H1 (cell line): ENCODE results near the gene TNNI2. TPM values are rescaled to one million over a fixed set of nuclear protein-coding genes. Genes with fewer than 3 reads are reported as not detected.

Experiments
- CTCF ChIA-PET: fragments of 300-600 bp; sonication (Branson Sonifier 250); formaldehyde crosslinking; loops from one replicate; lab custom pipeline; 2021; ENCODE audit not compliant: partially characterized antibody; lab: Charles Lee
- POLR2A ChIA-PET: fragments of 300-600 bp; sonication (Branson Sonifier 250); formaldehyde crosslinking; loops from one replicate; lab custom pipeline; 2021; ENCODE audit warnings: inconsistent platforms; ENCODE audit not compliant: partially characterized antibody; lab: Charles Lee
- DNase-seq, 2 experiments: peaks; one replicate each; pipeline versions ENCODE4 v3.0.0 to v3.0.0-alpha.2; 2010 to 2022; ENCODE audit warnings: low spot score in 2 of 2, low read depth in 1 of 2, mixed read lengths in 1 of 2
- FAIRE-seq: peaks from 2 replicates; lab custom pipeline; 2011; peaks lifted over from hg19 to GRCh38; lab: Jason Lieb, UNC
- H2AFZ ChIP-seq: 2 replicates; pipeline ENCODE4 v1.8.1; 2012; ENCODE audit warnings: low read length, inconsistent platforms
- H2AK5ac ChIP-seq: 2 replicates; pipeline ENCODE4 v1.6.1; 2013; ENCODE audit warnings: low read depth, low read length
- H2BK120ac ChIP-seq: replicated peaks from 2 replicates; pipeline ENCODE3; 2013; ENCODE audit warnings: low read depth, low read length, inconsistent platforms
- H2BK12ac ChIP-seq: 2 replicates; pipeline ENCODE4 v1.6.1; 2013; ENCODE audit warnings: low read depth, low read length
- H2BK15ac ChIP-seq: 2 replicates; pipeline ENCODE4 v1.6.1; 2013; ENCODE audit warnings: low read length
- H2BK20ac ChIP-seq: 2 replicates; pipeline ENCODE4 v1.6.1; 2013; ENCODE audit warnings: low read length
- H2BK5ac ChIP-seq: 2 replicates; pipeline ENCODE4 v1.6.1; 2013; ENCODE audit warnings: low read depth, low read length
- H3K14ac ChIP-seq: 2 replicates; pipeline ENCODE4 v1.6.1; 2013; ENCODE audit warnings: inconsistent platforms; ENCODE audit not compliant: insufficient read length
- H3K18ac ChIP-seq: 2 replicates; pipeline ENCODE4 v1.6.1; 2013; ENCODE audit warnings: low read length; ENCODE audit errors: extremely low read depth
- H3K23ac ChIP-seq: 2 replicates; pipeline ENCODE4 v1.6.1; 2013; ENCODE audit warnings: inconsistent platforms; ENCODE audit not compliant: insufficient read length
- H3K23me2 ChIP-seq: 2 replicates; pipeline ENCODE4 v1.6.1; 2013; ENCODE audit warnings: low read depth, low read length
- H3K27ac ChIP-seq: 2 replicates; pipeline ENCODE4 v1.6.1; 2011; ENCODE audit warnings: low read depth, low read length, inconsistent platforms
- H3K27me3 ChIP-seq, 4 experiments: replicated peaks in 1 of 4; 1 replicate in 1 of 4; 2 replicates in 3 of 4; pipeline versions ENCODE4 v1.6.1 to v1.8.1; 2011 to 2013; ENCODE audit warnings: low read length in 3 of 4, mild to moderate bottlenecking in 3 of 4, inconsistent platforms in 2 of 4, mixed read lengths in 2 of 4, moderate library complexity in 1 of 4; ENCODE audit not compliant: control insufficient read depth in 3 of 4, insufficient read depth in 3 of 4; ENCODE audit errors: extremely low read depth in 1 of 4
- H3K36me3 ChIP-seq, 4 experiments: 2 replicates each; pipeline versions ENCODE4 v1.6.1 to v1.8.1; 2011 to 2013; ENCODE audit warnings: mild to moderate bottlenecking in 4 of 4, low read length in 3 of 4, moderate library complexity in 2 of 4, control low read depth in 1 of 4, inconsistent platforms in 1 of 4; ENCODE audit not compliant: insufficient read depth in 4 of 4, control insufficient read depth in 2 of 4
- H3K4ac ChIP-seq: replicated peaks from 2 replicates; pipeline ENCODE3; 2013; ENCODE audit warnings: low read length, low read depth, mixed read lengths, inconsistent platforms; ENCODE audit not compliant: insufficient read length
- H3K4me1 ChIP-seq, 4 experiments: replicated peaks in 1 of 4; 1 replicate in 1 of 4; 2 replicates in 3 of 4; pipeline versions ENCODE4 v1.6.1 to v1.8.1; 2011 to 2013; ENCODE audit warnings: low read length in 3 of 4, inconsistent platforms in 2 of 4, mixed read lengths in 1 of 4; ENCODE audit not compliant: insufficient read depth in 4 of 4, control insufficient read depth in 3 of 4
- H3K4me2 ChIP-seq, 2 experiments: 2 replicates each; pipeline versions ENCODE4 v1.6.1 to v1.8.1; 2011 to 2013; ENCODE audit warnings: low read depth in 2 of 2, low read length in 2 of 2, control low read depth in 1 of 2, inconsistent platforms in 1 of 2, mild to moderate bottlenecking in 1 of 2; ENCODE audit not compliant: insufficient read depth in 1 of 2
- H3K4me3 ChIP-seq, 4 experiments: fragments of 200-600, 300-600 bp in 1 of 4; sonication (generic), shearing (Covaris generic), sonication (Bioruptor Twin) in 1 of 4; 2 replicates each; pipeline versions ENCODE4 v1.5.1 to v1.8.1; 2011 to 2016; ENCODE audit warnings: low read length in 4 of 4, low read depth in 3 of 4, control low read depth in 2 of 4, inconsistent platforms in 2 of 4, mild to moderate bottlenecking in 2 of 4, mixed read lengths in 1 of 4, moderate library complexity in 1 of 4; ENCODE audit not compliant: insufficient read depth in 2 of 4; ENCODE audit errors: extremely low read depth in 1 of 4
- H3K56ac ChIP-seq: replicated peaks from 2 replicates; pipeline ENCODE3; 2013; ENCODE audit warnings: low read depth, mild to moderate bottlenecking, mixed read lengths, low read length, inconsistent platforms; ENCODE audit not compliant: insufficient read length
- H3K79me1 ChIP-seq: 2 replicates; pipeline ENCODE4 v1.6.1; 2013; ENCODE audit warnings: low read depth, low read length, control low read depth
- H3K79me2 ChIP-seq, 2 experiments: 2 replicates each; pipeline versions ENCODE4 v1.6.1 to v1.8.1; 2012 to 2013; ENCODE audit warnings: low read length in 2 of 2, mild to moderate bottlenecking in 2 of 2, inconsistent platforms in 1 of 2; ENCODE audit not compliant: insufficient read depth in 2 of 2, control insufficient read depth in 1 of 2
- H3K9ac ChIP-seq, 4 experiments: replicated peaks in 1 of 4; 1 replicate in 1 of 4; 2 replicates in 3 of 4; pipeline versions ENCODE4 v1.6.1 to v1.8.1; 2011 to 2013; ENCODE audit warnings: low read depth in 3 of 4, low read length in 3 of 4, control low read depth in 2 of 4, mild to moderate bottlenecking in 2 of 4, moderate library complexity in 2 of 4, inconsistent platforms in 1 of 4; ENCODE audit errors: extremely low read depth in 1 of 4
- H3K9me3 ChIP-seq, 2 experiments: 2 replicates each; pipeline versions ENCODE4 v1.6.1 to v1.8.1; 2012 to 2013; ENCODE audit warnings: mild to moderate bottlenecking in 2 of 2, moderate library complexity in 2 of 2, control low read depth in 1 of 2, inconsistent platforms in 1 of 2, low read depth in 1 of 2, low read length in 1 of 2, mixed read lengths in 1 of 2; ENCODE audit not compliant: insufficient read depth in 2 of 2
- H4K20me1 ChIP-seq, 2 experiments: replicated peaks in 1 of 2; 2 replicates each; pipeline versions ENCODE3 to v1.8.1; 2011 to 2013; ENCODE audit warnings: inconsistent platforms in 2 of 2, low read length in 2 of 2, mild to moderate bottlenecking in 1 of 2; ENCODE audit not compliant: insufficient read depth in 2 of 2, control insufficient read depth in 1 of 2
- H4K5ac ChIP-seq: 2 replicates; pipeline ENCODE4 v1.6.1; 2013; ENCODE audit warnings: low read length, low read depth, mixed read lengths, inconsistent platforms; ENCODE audit not compliant: insufficient read length
- H4K8ac ChIP-seq: 2 replicates; pipeline ENCODE4 v1.8.0; 2013; ENCODE audit warnings: mild to moderate bottlenecking, moderate library complexity, low read length, inconsistent platforms; ENCODE audit not compliant: insufficient read depth; ENCODE audit errors: extremely low read depth
- H4K91ac ChIP-seq: replicated peaks from 2 replicates; pipeline ENCODE3; 2013; ENCODE audit warnings: low read length, mixed read lengths, inconsistent platforms; ENCODE audit not compliant: insufficient read length
- ATF3 ChIP-seq: IDR thresholded peaks from 2 replicates; pipeline ENCODE4 v1.6.1; 2011; ENCODE audit warnings: low read depth, mild to moderate bottlenecking, low read length; ENCODE audit not compliant: insufficient read depth
- CTCF ChIP-seq, 3 experiments: IDR thresholded peaks; 1 replicate in 2 of 3; 2 replicates in 1 of 3; pipeline versions ENCODE4 v1.5.1 to v1.6.1; 2011; ENCODE audit warnings: low read length in 3 of 3, mild to moderate bottlenecking in 3 of 3, inconsistent platforms in 2 of 3, low read depth in 1 of 3, moderate library complexity in 1 of 3; ENCODE audit not compliant: insufficient read depth in 1 of 3; ENCODE audit errors: control extremely low read depth in 1 of 3
- EGR1 ChIP-seq: IDR thresholded peaks from 2 replicates; pipeline ENCODE4 v1.6.1; 2011; ENCODE audit warnings: low read depth, low read length, borderline replicate concordance
- GABPA ChIP-seq: IDR thresholded peaks from 2 replicates; pipeline ENCODE4 v1.6.1; 2011; ENCODE audit warnings: mild to moderate bottlenecking, low read length, moderate library complexity, borderline replicate concordance; ENCODE audit not compliant: insufficient read depth
- JUN ChIP-seq: IDR thresholded peaks from 2 replicates; pipeline ENCODE4 v1.6.1; 2011; ENCODE audit warnings: low read depth, mild to moderate bottlenecking, improper control_type of control experiment, low read length
- KDM5A ChIP-seq: fragments of 200-600 bp; IDR thresholded peaks from 2 replicates; pipeline ENCODE4 v1.7.1; 2012; ENCODE audit warnings: mild to moderate bottlenecking, low read length, inconsistent platforms, mixed read lengths
- NRF1 ChIP-seq: IDR thresholded peaks from 2 replicates; pipeline ENCODE4 v1.6.1; 2011; ENCODE audit warnings: mild to moderate bottlenecking, low read depth, low read length, improper control_type of control experiment
- SIX5 ChIP-seq: IDR thresholded peaks from 2 replicates; pipeline ENCODE4 v1.6.1; 2011; ENCODE audit warnings: mild to moderate bottlenecking, low read depth, low read length
- SP2 ChIP-seq: IDR thresholded peaks from 2 replicates; pipeline ENCODE4 v1.6.1; 2012; ENCODE audit warnings: mild to moderate bottlenecking, low read length, inconsistent platforms
- WGBS, 2 experiments: shearing (Covaris generic) in 1 of 2; methylation state at CpG; one replicate each; pipeline versions ENCODE4 v1.1.6 to v1.1.7; 2013 to 2015; ENCODE audit warnings: low lambda C conversion rate in 2 of 2, mixed read lengths in 2 of 2, inconsistent platforms in 1 of 2, low coverage in 1 of 2, missing lambda C conversion rate in 1 of 2; ENCODE audit not compliant: insufficient replicate concordance in 2 of 2, insufficient coverage in 1 of 2, insufficient read length in 1 of 2; ENCODE audit errors: extremely low coverage in 1 of 2, missing lambda C conversion rate in 1 of 2; 5-methylcytosine and 5-hydroxymethylcytosine counted together
- polyA plus RNA-seq, 7 experiments: library from polyadenylated mRNA; depleted of rRNA in 3 of 7; stranded (reverse) in 5 of 7; unstranded in 2 of 7; fragments of >200 nt in 5 of 7; fragments of 200-250 nt in 2 of 7; gene quantifications; 1 replicate in 5 of 7; 2 replicates in 1 of 7; 4 replicates in 1 of 7; pipeline versions ENCODE4 v1.2.1 to v1.2.3, GENCODE V29; 2011 to 2013; ENCODE audit warnings: missing spikeins in 2 of 7, mixed read lengths in 2 of 7
- total RNA-seq: library from RNA; stranded (reverse); fragmentation: NEBNext Ultra II Directional; extraction: Animal tissue kit (Norgen Biotek cat#: 25700); gene quantifications from 2 replicates; pipeline ENCODE4 v1.2.1, GENCODE V29; 2021

TNNI2 gene
- total and polyA plus RNA-seq, 2 of the 8 experiments (the other 6 are each of a cell fraction or from before 2014, with no cell fraction given): not detected

- WGBS, 2 experiments: 63% methylated on average over 15 of the region's 15 CpGs; no CpG with 5 or more reads in 1 of the 2 experiments
- no peak overlapping the region for H3K23ac ChIP-seq
- H3K14ac ChIP-seq: no peak overlapping the region
- H2BK120ac ChIP-seq: no peak overlapping the region
- peaks cover 0 to 3% of the 10 kb centered on the region in 2 experiments for H4K20me1 ChIP-seq
- no peak for DNase-seq
- no peak overlapping the region for H2BK15ac ChIP-seq
- H4K91ac ChIP-seq: no peak overlapping the region
- H3K56ac ChIP-seq: no peak overlapping the region
- peaks cover 3% of the 10 kb centered on the region; the same call in 1 of the 2 replicates for H3K23me2 ChIP-seq
- no peak overlapping the region for H2AFZ ChIP-seq
- H3K4me2 ChIP-seq: no peak overlapping the region
- no peak overlapping the region for H2BK20ac ChIP-seq
- H3K18ac ChIP-seq: no peak overlapping the region
- H3K27me3 ChIP-seq: peaks cover 0 to 6% (median 1%) of the 10 kb centered on the region in 4 experiments; a peak in 1 of 7 replicates
- no peak overlapping the region for H3K27ac ChIP-seq
- H2AK5ac ChIP-seq: no peak overlapping the region
- H4K8ac ChIP-seq: no peak overlapping the region
- H2BK12ac ChIP-seq: no peak overlapping the region
- no peak overlapping the region for H3K4me3 ChIP-seq
- H3K4ac ChIP-seq: no peak overlapping the region
- POLR2A ChIA-PET: no interaction called here
- no peaks in the 10 kb centered on the region for H3K79me2 ChIP-seq
- no peaks in the 10 kb centered on the region for H3K36me3 ChIP-seq
- H3K9ac ChIP-seq: no peak overlapping the region
- no peak for FAIRE-seq
- no peaks in the 10 kb centered on the region for H3K79me1 ChIP-seq
- TF ChIP-seq EGR1 (no peak), ATF3 (no peak), NRF1 (no peak), SP2 (no peak), GABPA (peak; percentile 58; the same call in 1 of the 2 replicates), KDM5A (no peak), CTCF (IDR thresholded peaks at IDR 0.05; ENCODE audit: control extremely low read depth in 1 of 3, insufficient read depth in 1 of 3, low read depth in 1 of 3, low read length in 3 of 3) (peak in 2 of 3 experiments; percentile 37 to 45; a peak in 2 of 4 replicates), SIX5 (no peak), JUN (no peak)
- TF ChIP-seq, all 59 proteins: peak for 2
- H3K9me3 ChIP-seq: no peaks in the 10 kb centered on the region
- no peak overlapping the region for H2BK5ac ChIP-seq
- peaks cover 0 to 2% (median 0%) of the 10 kb centered on the region in 4 experiments; a peak in 3 of 7 replicates for H3K4me1 ChIP-seq
- H4K5ac ChIP-seq: no peak overlapping the region
- CTCF ChIA-PET: interaction anchor here (0.6 to 15.8 kb wide), 17 partner anchors 7 to 326 kb away, joined by 3 to 439 read pairs (median 12); partner anchors contain the start of gene SYT8
Observed at GRCh38 chr11:1826552-1827094, 12.2 kb upstream of the TNNI2 start.
